ENCODE measurements around the gene NDE1.

The NDE1 gene

GRCh38 chr16:15754821-15755534 is 104.9 kb downstream of the NDE1 start:
- no peak overlapping the region for H3K4me3 ChIP-seq
- H3K27ac ChIP-seq = no peak overlapping the region

GRCh38 chr16:15757077-15757386 is 107.0 kb downstream of the NDE1 start:
- Histone ChIP-seq H3K27ac (no peak overlapping the region), H3K4me3 (no peak overlapping the region)

GRCh38 chr16:15757630-15758251 is 107.7 kb downstream of the NDE1 start:
- no peak overlapping the region for H3K27ac ChIP-seq

DNA sequence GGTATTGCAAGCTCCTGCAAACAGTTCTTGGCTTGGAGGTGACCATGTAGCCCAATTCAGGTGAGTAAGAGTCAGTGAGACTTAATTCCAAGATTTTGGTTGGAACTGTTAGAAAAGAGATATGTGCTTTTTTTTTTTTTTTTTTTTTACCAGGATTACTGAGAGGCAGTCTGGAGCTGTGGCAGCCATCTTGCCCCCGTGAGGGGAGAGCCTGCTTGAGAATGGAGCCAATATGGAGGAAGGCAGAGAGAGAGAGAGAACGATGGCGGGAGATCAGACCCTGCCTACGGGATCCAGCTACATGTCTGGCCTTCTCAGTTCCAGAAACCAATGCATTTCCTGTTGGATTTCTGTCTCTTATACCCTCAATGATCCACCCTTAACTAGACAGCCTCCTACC is 109.0 kb downstream of the NDE1 start:
- H3K27ac ChIP-seq = no peak overlapping the region
- H3K4me3 ChIP-seq = no peak overlapping the region

More at GRCh38 chr16:15757630-15758251, 107.7 kb downstream of the NDE1 start:
- no peak overlapping the region for H3K4me3 ChIP-seq

- no peak overlapping the region for H3K4me3 ChIP-seq
- no peak overlapping the region for H3K27ac ChIP-seq
Measured at GRCh38 chr16:15760129-15760528, 110.1 kb downstream of the NDE1 start.

- Histone ChIP-seq H3K27ac (no peak overlapping the region), H3K4me3 (no peak overlapping the region)
Measured at GRCh38 chr16:15764112-15764511, 114.1 kb downstream of the NDE1 start.

- no peak overlapping the region for H3K4me3 ChIP-seq
- no peak overlapping the region for H3K27ac ChIP-seq
Measured at GRCh38 chr16:15765116-15765515, 115.1 kb downstream of the NDE1 start.

- Histone ChIP-seq H3K27ac (no peak overlapping the region), H3K4me3 (no peak overlapping the region)
Measured at GRCh38 chr16:15765880-15766279, 115.8 kb downstream of the NDE1 start.

GRCh38 chr16:15766918-15767317 is 116.9 kb downstream of the NDE1 start:
- H3K4me3 ChIP-seq = no peak overlapping the region
- H3K27ac ChIP-seq = no peak overlapping the region

DNA sequence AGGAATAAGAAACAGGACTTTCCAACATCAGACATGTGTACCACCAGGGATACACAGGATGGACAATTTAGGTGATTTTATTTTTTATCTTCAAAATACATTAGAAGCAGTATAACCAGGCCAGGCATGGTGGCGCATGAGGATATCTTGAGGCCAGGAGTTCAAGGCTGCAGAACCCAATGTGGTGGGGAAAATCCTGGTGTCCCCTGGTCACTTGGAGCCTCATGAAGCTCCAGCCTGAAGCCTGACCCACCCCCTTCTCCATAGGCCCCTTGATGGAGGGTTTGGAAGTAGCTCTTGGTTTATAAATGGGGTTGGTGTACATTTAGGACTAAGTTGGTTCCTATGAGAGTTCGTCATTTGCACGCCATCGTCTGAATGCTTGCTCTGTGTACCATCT is 118.2 kb downstream of the NDE1 start:
- Histone ChIP-seq H3K4me3 (no peak overlapping the region), H3K27ac (no peak overlapping the region)

DNA sequence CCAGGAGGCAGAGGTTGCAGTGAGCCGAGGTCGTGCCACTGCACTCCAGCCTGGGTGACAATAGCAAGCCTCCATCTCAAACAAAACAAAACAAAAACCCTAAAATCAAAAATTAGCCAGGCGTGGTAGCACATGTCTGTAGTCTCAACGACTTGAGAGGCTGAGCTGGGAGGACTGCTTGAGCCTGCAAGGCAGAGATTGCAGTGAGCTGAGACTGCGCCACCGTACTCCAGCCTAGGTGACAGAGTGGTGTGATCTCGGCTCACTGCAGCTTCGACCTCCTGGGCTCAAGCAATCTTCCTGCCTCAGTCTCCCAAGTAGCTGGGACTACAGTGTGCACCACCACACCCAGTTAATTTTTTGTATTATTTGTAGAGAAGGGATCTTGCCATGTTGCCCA is 119.2 kb downstream of the NDE1 start:
- H3K27ac ChIP-seq = no peak overlapping the region
- no peak overlapping the region for H3K4me3 ChIP-seq

- Histone ChIP-seq H3K4me3 (no peak overlapping the region), H3K27ac (no peak overlapping the region)
Measured at GRCh38 chr16:15770107-15770506, 120.1 kb downstream of the NDE1 start.

- H3K27ac ChIP-seq = no peak overlapping the region
- no peak overlapping the region for H3K4me3 ChIP-seq
Measured at GRCh38 chr16:15770512-15770911, 120.5 kb downstream of the NDE1 start.

- H3K4me3 ChIP-seq = no peak overlapping the region
- H3K27ac ChIP-seq = no peak overlapping the region
Measured at GRCh38 chr16:15771694-15772093, 121.6 kb downstream of the NDE1 start.

DNA sequence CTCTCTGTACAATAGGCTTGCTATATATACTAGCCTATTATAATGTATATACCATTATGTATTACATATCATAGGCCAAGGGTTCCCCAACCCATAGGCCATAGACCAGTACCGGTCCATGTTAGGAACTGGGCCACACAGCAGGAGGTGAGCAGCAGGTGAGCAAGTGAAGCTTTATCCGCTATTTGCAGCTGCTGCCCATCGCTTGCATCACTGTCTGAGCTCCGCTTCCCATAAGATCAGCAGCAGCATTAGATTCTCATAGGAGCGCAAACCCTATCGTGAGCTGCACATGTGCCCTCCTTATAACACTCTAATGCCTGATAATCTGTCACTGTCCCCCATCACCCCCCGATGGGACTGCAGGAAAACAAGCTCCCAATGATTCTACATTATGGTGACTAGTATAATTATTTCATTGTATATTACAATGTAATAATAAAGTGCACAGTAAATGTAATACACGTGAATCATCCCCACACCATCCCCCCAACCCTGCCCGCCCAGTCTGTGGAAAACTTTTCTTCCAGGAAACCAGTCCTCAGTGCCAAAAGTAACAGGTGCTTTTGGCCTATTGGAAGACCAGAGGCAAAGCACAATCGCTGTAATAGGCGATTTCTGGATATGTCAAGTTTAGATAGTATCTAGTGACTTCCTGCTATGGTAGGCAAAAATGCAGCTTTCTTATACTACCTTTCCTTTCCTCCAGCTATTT is 122.7 kb downstream of the NDE1 start:
- no peak overlapping the region for H3K4me3 ChIP-seq
- H3K27ac ChIP-seq = no peak overlapping the region

- H3K27ac ChIP-seq = no peak overlapping the region
Measured at GRCh38 chr16:15773968-15774367, 123.9 kb downstream of the NDE1 start.

DNA sequence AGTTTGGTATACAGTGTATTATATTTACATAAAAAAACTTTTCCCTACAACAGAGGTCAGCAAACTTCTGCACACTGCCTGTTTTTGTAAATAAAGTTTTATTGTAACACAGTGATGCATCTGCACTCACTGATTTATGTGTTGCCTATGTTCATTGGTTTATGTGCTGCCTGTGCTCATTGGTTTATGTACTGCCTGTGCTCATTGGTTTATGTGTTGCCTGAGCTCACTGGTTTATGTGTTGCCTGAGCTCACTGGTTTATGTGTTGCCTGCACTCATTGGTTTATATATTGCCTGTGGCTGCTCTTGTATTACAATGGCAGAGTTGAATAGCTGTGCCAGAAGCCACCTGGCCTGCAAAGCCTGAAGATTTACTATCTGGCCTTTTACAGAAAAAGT is 125.2 kb downstream of the NDE1 start:
- Histone ChIP-seq H3K27ac (no peak overlapping the region), H3K4me3 (no peak overlapping the region)

More at GRCh38 chr16:15773968-15774367, 123.9 kb downstream of the NDE1 start:
- no peak overlapping the region for H3K4me3 ChIP-seq

GRCh38 chr16:15775663-15776304 is 125.7 kb downstream of the NDE1 start:
- Histone ChIP-seq H3K4me3 (no peak overlapping the region), H3K27ac (no peak overlapping the region)
